ACC112 (cell line): ENCODE data around the gene ADGRD1.

ENCODE experiments used
- H2AFZ ChIP-seq: fragments of 200-600 bp; sonication (generic); one replicate; pipeline ENCODE4 v1.6.0; 2017; ENCODE audit warnings: antibody characterized with exemption, low read length; ENCODE audit not compliant: unreplicated experiment
- H3K27ac ChIP-seq: fragments of 200-600 bp; sonication (generic); 2 replicates; pipeline ENCODE4 v1.5.1; 2014; ENCODE audit warnings: low read depth, mild to moderate bottlenecking, antibody characterized with exemption, low read length, moderate library complexity
- H3K27me3 ChIP-seq: fragments of 200-600 bp; sonication (generic); 2 replicates; pipeline ENCODE4 v1.6.1; 2014; ENCODE audit warnings: mild to moderate bottlenecking, antibody characterized with exemption, low read length, moderate library complexity, mixed read lengths; ENCODE audit not compliant: insufficient read depth
- H3K36me3 ChIP-seq: fragments of 200-600 bp; sonication (generic); 2 replicates; pipeline ENCODE4 v1.6.1; 2016; ENCODE audit warnings: mild to moderate bottlenecking, antibody characterized with exemption, low read length, moderate library complexity, mixed read lengths; ENCODE audit not compliant: insufficient read depth
- H3K4me1 ChIP-seq: fragments of 200-600 bp; sonication (generic); one replicate; pipeline ENCODE4 v1.6.1; 2016; ENCODE audit warnings: low read length, mixed read lengths; ENCODE audit not compliant: insufficient read depth, unreplicated experiment, control insufficient read depth
- H3K4me3 ChIP-seq: fragments of 200-600 bp; sonication (generic); 2 replicates; pipeline ENCODE4 v1.5.1; 2014; ENCODE audit warnings: mild to moderate bottlenecking, low read depth, low read length
- H3K79me2 ChIP-seq: fragments of 200-600 bp; sonication (generic); one replicate; pipeline ENCODE4 v1.6.0; 2016; ENCODE audit warnings: low read length; ENCODE audit not compliant: control insufficient read depth, unreplicated experiment, insufficient read depth

Gene ADGRD1

DNA sequence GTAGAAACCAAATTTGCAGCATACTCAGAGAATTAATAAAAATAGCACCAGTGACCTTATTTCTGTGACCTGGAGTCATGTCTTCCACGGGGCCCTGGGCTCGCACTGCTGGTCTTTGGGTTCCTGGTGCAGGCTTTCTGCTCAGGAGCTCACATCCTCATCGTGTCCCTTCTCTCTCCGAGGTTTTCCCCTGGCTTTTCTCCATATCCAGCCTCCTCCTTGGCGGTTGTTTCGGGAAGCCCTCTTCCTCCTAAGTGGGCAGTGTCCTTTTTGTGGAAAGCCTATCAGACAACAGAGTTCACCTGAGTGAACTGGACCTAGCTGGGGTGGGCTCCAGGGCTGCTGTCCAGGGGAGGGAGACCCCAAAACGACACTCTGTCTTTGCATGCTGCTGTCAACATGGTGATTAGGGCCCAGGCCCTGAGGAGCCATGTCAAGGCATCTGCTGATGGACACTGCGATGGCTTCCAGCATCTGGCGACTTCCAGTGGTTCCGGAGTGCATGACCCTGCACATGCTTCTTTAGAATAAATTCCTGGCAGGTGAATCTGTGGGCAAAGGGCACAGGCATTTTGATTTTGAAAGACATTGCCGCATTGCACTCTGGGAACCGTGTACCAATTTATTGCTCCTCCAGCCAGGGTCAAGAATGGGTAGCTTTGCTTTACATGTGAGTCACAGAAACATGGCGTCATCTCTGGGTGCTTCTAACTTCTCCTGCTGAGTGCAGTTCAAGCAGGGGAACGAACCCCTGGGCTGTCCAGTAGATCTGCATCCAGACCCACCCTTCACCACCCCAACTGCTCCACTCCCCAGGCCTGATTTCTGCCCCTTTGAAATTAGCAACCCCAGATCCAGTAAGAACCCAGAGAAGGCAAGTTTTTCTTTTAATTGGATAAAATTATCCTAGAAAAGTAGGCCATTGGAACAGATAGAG lies 136.8 kb downstream of the ADGRD1 start:
- Histone ChIP-seq H2AFZ (no peak overlapping the region), H3K79me2 (no peaks in the 10 kb centered on the region), H3K4me1 (no peaks in the 10 kb centered on the region), H3K27ac (no peak overlapping the region), H3K27me3 (no peaks in the 10 kb centered on the region), H3K4me3 (no peak overlapping the region), H3K36me3 (no peaks in the 10 kb centered on the region)

- Histone ChIP-seq H3K27me3 (no peaks in the 10 kb centered on the region), H3K36me3 (no peaks in the 10 kb centered on the region), H3K4me3 (no peak overlapping the region), H2AFZ (no peak overlapping the region), H3K27ac (no peak overlapping the region), H3K4me1 (no peaks in the 10 kb centered on the region), H3K79me2 (no peaks in the 10 kb centered on the region)
Measured at GRCh38 chr12:131091413-131091975, 137.8 kb downstream of the ADGRD1 start.

DNA sequence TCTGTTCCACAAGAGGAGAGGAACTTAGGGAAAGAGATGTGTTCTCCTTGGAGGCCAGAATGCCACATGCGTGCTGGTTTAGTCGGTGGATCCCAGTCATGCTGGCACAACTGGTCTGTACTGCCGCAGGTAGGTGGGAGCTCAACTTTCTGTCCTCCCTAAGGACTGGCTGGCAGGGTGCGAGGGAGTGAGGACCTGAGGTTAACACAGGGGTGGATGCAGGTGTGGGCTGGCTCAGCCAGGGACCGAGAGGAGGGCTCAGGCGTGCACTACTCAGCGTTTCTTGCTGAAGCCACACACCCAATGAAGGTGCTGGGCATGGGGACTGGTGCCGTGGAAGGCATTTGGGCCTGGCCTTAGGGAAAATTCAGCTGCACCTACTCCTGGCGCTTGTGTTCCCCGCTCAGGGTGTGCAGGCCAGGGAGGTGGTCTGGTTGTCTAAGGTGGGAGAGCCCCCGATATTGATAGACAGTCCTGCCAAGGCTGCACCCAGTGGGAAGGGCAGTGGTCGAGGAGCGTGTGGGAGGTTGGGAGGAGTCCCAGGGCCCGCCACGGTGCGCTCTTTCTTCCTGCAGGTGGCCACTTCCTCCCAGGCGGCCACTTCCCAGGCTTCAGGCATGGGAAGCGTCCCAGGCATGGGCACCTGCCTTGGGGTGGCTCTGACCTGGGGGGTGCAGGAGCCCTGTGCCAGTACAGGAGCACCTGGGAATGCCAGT lies 138.4 kb downstream of the ADGRD1 start:
- Histone ChIP-seq H3K4me3 (no peak overlapping the region), H3K4me1 (no peaks in the 10 kb centered on the region), H3K79me2 (no peaks in the 10 kb centered on the region), H3K36me3 (no peaks in the 10 kb centered on the region), H3K27me3 (no peaks in the 10 kb centered on the region), H3K27ac (no peak overlapping the region), H2AFZ (no peak overlapping the region)

- no peak overlapping the region for H3K4me3 ChIP-seq
- H3K27ac ChIP-seq: no peak overlapping the region
- no peak overlapping the region for H2AFZ ChIP-seq
- H3K4me1 ChIP-seq: no peaks in the 10 kb centered on the region
- no peaks in the 10 kb centered on the region for H3K36me3 ChIP-seq
- H3K79me2 ChIP-seq: no peaks in the 10 kb centered on the region
- H3K27me3 ChIP-seq: no peaks in the 10 kb centered on the region
Measured at GRCh38 chr12:131092901-131093603, 139.3 kb downstream of the ADGRD1 start.

- H3K27ac ChIP-seq: no peak overlapping the region
- H3K4me3 ChIP-seq: no peak overlapping the region
- H3K4me1 ChIP-seq: no peaks in the 10 kb centered on the region
- H2AFZ ChIP-seq: no peak overlapping the region
- no peaks in the 10 kb centered on the region for H3K27me3 ChIP-seq
- H3K36me3 ChIP-seq: no peaks in the 10 kb centered on the region
- no peaks in the 10 kb centered on the region for H3K79me2 ChIP-seq
Measured at GRCh38 chr12:131093604-131093955, 139.9 kb downstream of the ADGRD1 start.

GRCh38 chr12:131093971-131094830 lies 140.5 kb downstream of the ADGRD1 start:
- Histone ChIP-seq H3K79me2 (no peaks in the 10 kb centered on the region), H3K27me3 (no peaks in the 10 kb centered on the region), H3K4me3 (no peak overlapping the region), H2AFZ (no peak overlapping the region), H3K36me3 (no peaks in the 10 kb centered on the region), H3K4me1 (no peaks in the 10 kb centered on the region), H3K27ac (no peak overlapping the region)

DNA sequence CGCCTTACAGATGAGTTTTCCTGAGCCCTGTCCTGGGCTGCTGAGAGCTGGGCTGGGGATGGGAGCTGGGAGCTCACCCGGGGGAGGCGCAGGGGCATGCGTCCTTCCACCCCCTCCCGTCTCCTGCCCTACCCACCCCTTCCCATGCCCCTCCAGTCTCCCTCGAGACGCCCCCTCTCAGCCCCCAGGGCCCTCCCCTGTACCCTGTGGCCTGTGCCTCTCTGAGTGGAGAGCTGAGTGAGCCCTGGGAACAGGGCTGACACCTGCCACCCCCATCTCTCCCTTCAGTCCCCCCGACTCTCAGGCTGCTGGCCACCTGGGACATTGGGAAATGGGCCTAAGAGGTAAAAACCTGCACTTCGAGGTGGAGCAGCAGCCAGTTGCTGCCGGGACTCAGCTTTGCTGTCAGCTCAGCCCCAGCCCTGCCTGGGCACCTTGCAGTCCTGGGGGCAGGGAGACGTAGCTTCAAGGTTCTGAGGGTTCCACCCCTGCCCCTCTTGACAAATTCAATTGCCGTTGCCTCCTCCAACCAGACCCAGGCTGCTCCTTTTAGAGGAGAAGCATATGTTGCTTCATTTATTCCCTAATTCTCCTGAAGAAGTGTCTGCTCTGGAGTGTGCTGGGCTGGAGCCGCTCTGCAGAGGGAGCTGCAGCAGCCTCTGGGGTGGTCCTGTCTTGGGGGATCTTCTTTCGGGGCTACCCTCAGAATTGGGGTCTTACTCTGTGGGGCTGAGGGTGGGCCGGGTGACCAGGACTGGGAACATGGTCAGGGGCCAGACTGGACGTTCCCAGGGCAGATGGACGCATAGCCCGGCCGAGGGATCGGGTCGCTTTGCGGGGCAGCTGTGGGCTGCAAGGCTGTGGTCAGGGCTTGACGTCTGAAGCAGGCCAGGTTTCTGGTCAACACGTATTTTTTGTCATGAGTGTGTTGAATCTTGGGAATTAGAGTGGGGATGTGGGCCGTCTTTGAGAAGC lies 141.4 kb downstream of the ADGRD1 start:
- no peaks in the 10 kb centered on the region for H3K27me3 ChIP-seq

DNA sequence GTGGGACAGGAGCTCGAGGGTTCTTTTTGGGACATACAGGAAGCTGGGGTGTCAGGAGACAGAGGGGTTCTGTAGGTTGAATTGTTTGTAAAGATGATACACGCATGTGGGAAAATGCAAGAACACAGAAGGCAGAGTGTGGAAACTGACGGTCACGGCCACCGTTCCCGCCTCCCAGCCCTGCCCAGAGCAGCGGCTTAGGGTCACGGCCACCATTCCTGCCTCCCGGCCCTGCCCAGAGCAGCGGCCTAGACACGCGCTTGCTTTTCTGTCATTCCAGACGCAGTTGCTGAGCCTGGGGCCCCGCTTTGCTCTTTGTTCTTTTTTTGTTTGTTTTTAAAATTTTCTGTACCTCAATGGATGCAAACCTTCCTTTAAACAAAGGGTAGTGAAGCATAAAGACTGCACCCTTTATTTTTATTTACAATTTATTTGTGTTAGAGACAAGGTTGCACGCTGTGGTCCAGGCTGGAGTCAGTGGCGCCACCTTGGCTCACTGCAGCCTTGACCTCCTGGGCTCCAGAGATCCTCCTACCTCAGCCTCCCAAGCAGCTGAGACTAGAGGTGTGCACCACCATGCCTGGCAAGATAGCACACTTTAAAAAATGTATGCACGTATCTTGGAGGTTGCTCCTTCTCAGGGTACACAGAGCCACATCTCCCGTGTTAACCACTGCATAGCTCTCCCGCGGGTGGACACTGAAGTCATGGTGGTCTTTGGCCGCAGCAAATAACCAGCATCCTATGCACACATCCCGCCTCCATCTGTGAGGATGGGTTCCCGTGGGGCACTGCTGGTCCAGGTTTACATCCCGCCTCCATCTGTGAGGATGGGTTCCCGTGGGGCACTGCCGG lies 142.3 kb downstream of the ADGRD1 start:
- Histone ChIP-seq H3K27ac (no peak overlapping the region), H3K27me3 (no peaks in the 10 kb centered on the region), H2AFZ (no peak overlapping the region), H3K79me2 (no peaks in the 10 kb centered on the region), H3K4me3 (no peak overlapping the region), H3K4me1 (no peaks in the 10 kb centered on the region), H3K36me3 (no peaks in the 10 kb centered on the region)

More for the DNA sequence above, 141.4 kb downstream of the ADGRD1 start:
- H3K79me2 ChIP-seq: no peaks in the 10 kb centered on the region
- H3K4me3 ChIP-seq: no peak overlapping the region
- H3K27ac ChIP-seq: no peak overlapping the region
- H2AFZ ChIP-seq: no peak overlapping the region
- H3K36me3 ChIP-seq: no peaks in the 10 kb centered on the region
- no peaks in the 10 kb centered on the region for H3K4me1 ChIP-seq
